HAP-1 (cell line): ENCODE data around the gene RBP3.

Source experiments
- DNase-seq, 2 experiments: peaks; one replicate each; pipeline ENCODE4 v3.0.0-alpha.2; 2016 to 2020; ENCODE audit warnings: low spot score in 2 of 2
- H3K27me3 ChIP-seq: fragments of 250-450 bp; sonication (Bioruptor Pico); 2 replicates; pipeline ENCODE4 v1.5.1; 2020; ENCODE audit warnings: low read depth, mild to moderate bottlenecking, moderate library complexity
- H3K36me3 ChIP-seq: fragments of 250-450 bp; sonication (Bioruptor Pico); replicated peaks from 2 replicates; pipeline ENCODE4 v1.5.1; 2020; ENCODE audit warnings: mild to moderate bottlenecking
- H3K4me1 ChIP-seq: fragments of 250-450 bp; sonication (Bioruptor Pico); 2 replicates; pipeline ENCODE4 v1.5.1; 2020; ENCODE audit warnings: mild to moderate bottlenecking
- H3K4me3 ChIP-seq: fragments of 250-450 bp; sonication (Bioruptor Pico); 2 replicates; pipeline ENCODE4 v1.5.1; 2020; ENCODE audit warnings: mild to moderate bottlenecking, moderate library complexity
- H3K9me3 ChIP-seq: fragments of 250-450 bp; sonication (Bioruptor Pico); 2 replicates; pipeline ENCODE4 v1.5.1; 2020; ENCODE audit warnings: mild to moderate bottlenecking, moderate library complexity
- in situ Hi-C: fragments of 300-500 bp; cut with MboI; formaldehyde crosslinking; loops from 3 replicates; pipeline ENCODE4 v1.14.3; 2020; ENCODE audit warnings: low sequenced_read_pairs, inconsistent platforms, mixed read lengths

Gene RBP3

DNA sequence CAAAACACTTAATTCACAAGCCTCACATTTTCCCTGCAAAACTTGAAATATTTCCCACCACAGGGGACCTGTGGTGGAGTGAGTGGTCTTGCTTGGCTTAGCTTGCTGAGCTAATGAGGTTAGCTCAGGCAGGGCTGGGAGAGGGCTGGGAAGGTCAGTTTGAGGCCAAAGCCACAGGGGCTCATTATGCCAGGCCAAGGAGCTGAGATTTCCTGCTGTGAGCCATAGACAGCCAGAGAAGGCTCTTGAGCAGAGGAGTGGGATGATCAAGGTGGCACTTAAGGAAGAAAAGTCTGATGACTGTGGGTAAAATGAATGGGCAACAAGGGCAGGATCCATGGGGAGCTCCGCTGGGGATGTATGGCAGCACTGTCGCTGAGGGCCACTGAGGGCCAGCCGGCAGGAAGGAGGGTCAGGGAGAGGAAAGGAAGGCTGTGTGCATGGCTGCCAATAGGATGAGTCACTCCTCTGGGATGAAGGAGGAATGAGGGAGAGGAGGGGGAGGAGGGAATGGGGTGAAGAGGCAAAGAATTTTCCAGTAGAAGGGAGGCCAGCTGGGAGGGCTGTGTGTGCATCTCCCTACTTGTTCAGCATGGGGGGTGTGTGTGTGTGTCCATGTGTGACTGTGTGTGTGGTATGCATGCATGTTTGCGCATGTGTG, 54.6 kb downstream of the RBP3 start:
- no peaks in the 10 kb centered on the region for H3K4me1 ChIP-seq
- no peak overlapping the region for H3K4me3 ChIP-seq
- no peaks in the 10 kb centered on the region for H3K27me3 ChIP-seq
- no peak for DNase-seq
- H3K9me3 ChIP-seq, result no peaks in the 10 kb centered on the region
- in situ Hi-C loops, result no loop called here
- no peaks in the 10 kb centered on the region for H3K36me3 ChIP-seq

- H3K4me1 ChIP-seq, result no peaks in the 10 kb centered on the region
- no peak overlapping the region for H3K4me3 ChIP-seq
- H3K9me3 ChIP-seq, result no peaks in the 10 kb centered on the region
- no peaks in the 10 kb centered on the region for H3K36me3 ChIP-seq
- H3K27me3 ChIP-seq, result no peaks in the 10 kb centered on the region
- in situ Hi-C loops, result no loop called here
- DNase-seq, result no peak
Measured at GRCh38 chr10:47403446-47404318, 55.5 kb downstream of the RBP3 start.

DNA sequence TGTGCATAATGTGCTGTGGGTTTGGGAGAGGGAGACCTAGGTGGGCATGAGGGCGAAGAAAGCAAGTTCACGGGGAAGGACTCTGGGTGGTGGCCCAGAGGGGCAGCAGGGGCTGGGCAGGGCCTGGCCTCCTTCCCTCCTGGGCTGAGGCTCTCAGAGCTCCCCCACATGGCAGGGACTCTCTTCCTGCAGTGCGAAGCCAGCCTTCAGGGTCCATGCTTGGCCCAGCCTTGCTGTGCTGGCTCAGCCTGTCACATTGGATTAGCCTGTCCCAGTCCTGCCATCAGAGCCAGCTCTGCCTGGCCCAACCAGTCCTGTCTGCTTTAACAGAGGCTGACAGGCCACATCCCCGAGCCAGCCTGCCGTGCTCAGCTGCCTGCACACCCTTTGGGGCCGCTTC, 56.3 kb downstream of the RBP3 start:
- no peak overlapping the region for H3K4me3 ChIP-seq
- no peaks in the 10 kb centered on the region for H3K9me3 ChIP-seq
- no peaks in the 10 kb centered on the region for H3K4me1 ChIP-seq
- no peaks in the 10 kb centered on the region for H3K27me3 ChIP-seq
- DNase-seq, result no peak
- H3K36me3 ChIP-seq, result no peaks in the 10 kb centered on the region
- in situ Hi-C loops, result no loop called here

DNA sequence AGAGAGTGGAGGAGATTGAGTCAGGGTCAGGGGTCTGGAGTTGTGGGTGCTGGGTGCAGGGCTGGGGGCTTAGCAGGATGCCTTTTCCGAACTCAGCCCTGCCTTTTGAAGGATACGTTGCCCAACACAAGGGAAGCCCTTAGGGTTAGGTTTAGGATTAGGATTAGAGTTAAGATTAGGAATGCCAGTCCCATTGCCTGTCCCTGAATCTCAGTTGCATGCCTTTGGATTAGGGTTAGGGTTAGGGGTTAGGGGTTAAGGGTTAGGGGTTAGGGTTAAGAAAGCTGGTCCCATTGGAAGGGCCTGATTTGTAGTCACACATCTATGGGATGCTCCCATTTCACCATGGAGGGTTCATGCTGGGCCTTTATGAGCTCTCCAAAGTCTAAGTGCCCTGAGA, 56.8 kb downstream of the RBP3 start:
- H3K36me3 ChIP-seq, result no peaks in the 10 kb centered on the region
- no peaks in the 10 kb centered on the region for H3K9me3 ChIP-seq
- H3K4me3 ChIP-seq, result no peak overlapping the region
- in situ Hi-C loops, result no loop called here
- H3K4me1 ChIP-seq, result no peaks in the 10 kb centered on the region
- no peaks in the 10 kb centered on the region for H3K27me3 ChIP-seq
- no peak for DNase-seq

GRCh38 chr10:47405857-47406547, 57.8 kb downstream of the RBP3 start:
- in situ Hi-C loops, result no loop called here
- no peaks in the 10 kb centered on the region for H3K4me1 ChIP-seq
- no peaks in the 10 kb centered on the region for H3K36me3 ChIP-seq
- no peaks in the 10 kb centered on the region for H3K9me3 ChIP-seq
- no peak overlapping the region for H3K4me3 ChIP-seq
- H3K27me3 ChIP-seq, result no peaks in the 10 kb centered on the region
- no peak for DNase-seq

DNA sequence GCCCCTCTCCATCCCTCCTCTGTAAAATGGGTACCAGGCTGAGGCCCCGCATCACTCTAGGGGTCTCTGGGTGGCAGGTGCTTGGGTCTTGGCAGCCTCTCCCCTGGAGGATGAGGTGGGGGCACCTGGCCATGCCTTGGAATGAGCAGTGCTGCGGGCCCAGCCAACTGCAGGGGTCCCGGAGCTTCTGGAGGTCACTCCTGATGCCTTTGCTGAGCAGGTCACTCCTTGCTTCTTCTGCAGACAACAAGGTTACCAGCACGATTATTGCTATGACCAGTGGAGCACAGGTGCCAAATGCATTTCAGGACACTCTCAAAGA, 58.3 kb downstream of the RBP3 start:
- no peak for DNase-seq
- H3K36me3 ChIP-seq, result no peaks in the 10 kb centered on the region
- no peaks in the 10 kb centered on the region for H3K4me1 ChIP-seq
- no peak overlapping the region for H3K4me3 ChIP-seq
- H3K27me3 ChIP-seq, result no peaks in the 10 kb centered on the region
- in situ Hi-C loops, result no loop called here
- H3K9me3 ChIP-seq, result no peaks in the 10 kb centered on the region

- Histone ChIP-seq H3K36me3 (no peaks in the 10 kb centered on the region), H3K27me3 (no peaks in the 10 kb centered on the region), H3K9me3 (no peaks in the 10 kb centered on the region), H3K4me3 (no peak overlapping the region), H3K4me1 (no peaks in the 10 kb centered on the region)
- no peak for DNase-seq
- in situ Hi-C loops, result no loop called here
Measured at GRCh38 chr10:47406870-47407691, 58.9 kb downstream of the RBP3 start.
